ENCODE measurements around the gene MEIOB.

DNA sequence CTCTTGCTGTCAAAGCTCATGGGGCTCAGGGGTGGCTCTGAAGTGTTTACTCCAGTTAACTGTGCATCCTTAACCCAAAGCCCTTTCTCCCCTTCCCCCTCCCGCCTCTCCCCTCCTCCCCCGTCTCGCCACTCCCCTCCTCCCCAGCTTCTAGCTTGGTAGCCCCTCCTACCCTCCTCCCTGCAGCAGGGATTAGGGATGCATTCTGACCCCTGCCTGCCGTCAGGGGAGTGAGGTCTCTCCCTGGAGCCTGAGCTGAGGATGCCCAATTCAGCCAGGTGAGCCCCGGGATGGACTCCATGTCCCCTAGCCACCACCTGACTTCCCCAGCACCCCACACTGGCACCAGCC, 44.7 kb upstream of the MEIOB start:
- TF ChIP-seq POLR2A (IDR thresholded peaks at IDR 0.05; ENCODE audit: low read length) (no peak), GATA1 (IDR thresholded peaks at IDR 0.05; ENCODE audit: low read depth, low read length) (no peak)

All from erythroblast (primary cell).